HepG2 (cell line): ENCODE data around the gene ENG. TPM values are rescaled to one million over a fixed set of nuclear protein-coding genes. Genes with fewer than 3 reads are reported as not detected.

Experiments
- AKAP8 ChIP-seq: sonication (generic); formaldehyde crosslinking; IDR thresholded peaks from 2 replicates; pipeline ENCODE4 v1.5.1; 2020; ENCODE audit warnings: mild to moderate bottlenecking, missing genetic modification reagents
- BHLHE40 ChIP-seq: IDR thresholded peaks from 2 replicates; pipeline ENCODE4 v1.6.1; 2011; ENCODE audit warnings: low read length, improper control_type of control experiment
- ELF3 ChIP-seq: IDR thresholded peaks from 2 replicates; pipeline ENCODE4 v1.6.1; 2016; ENCODE audit warnings: missing genetic modification reagents, missing compliant biosample characterization
- HOXA7 ChIP-seq: sonication (generic); formaldehyde crosslinking; IDR thresholded peaks from 2 replicates; pipeline ENCODE4 v1.8.1; 2022; ENCODE audit warnings: mild to moderate bottlenecking, missing genetic modification reagents, moderate library complexity
- PBX2 ChIP-seq: IDR thresholded peaks from 2 replicates; pipeline ENCODE4 v1.6.1; 2016; ENCODE audit warnings: control low read depth
- PPARG ChIP-seq: conservative IDR thresholded peaks from 2 replicates; pipeline ENCODE4 v1.6.1; 2016; ENCODE audit warnings: missing biosample characterization, missing genetic modification reagents
- PRDM10 ChIP-seq: sonication (generic); formaldehyde crosslinking; IDR thresholded peaks from 2 replicates; pipeline ENCODE4 v1.4.0; 2020; ENCODE audit warnings: low read depth, missing genetic modification reagents
- STAG1 ChIP-seq: sonication (generic); formaldehyde crosslinking; IDR thresholded peaks from 2 replicates; pipeline ENCODE4 v1.4.0; 2020; ENCODE audit warnings: missing genetic modification reagents
- TOE1 ChIP-seq: sonication (generic); formaldehyde crosslinking; IDR thresholded peaks from 2 replicates; pipeline ENCODE4 v1.4.0; 2020; ENCODE audit warnings: mild to moderate bottlenecking, missing genetic modification reagents
- ZBTB46 ChIP-seq: sonication (generic); formaldehyde crosslinking; IDR thresholded peaks from 2 replicates; pipeline ENCODE4 v1.4.0; 2020; ENCODE audit warnings: mild to moderate bottlenecking, missing genetic modification reagents, borderline replicate concordance
- ZFP36L1 ChIP-seq: sonication (generic); formaldehyde crosslinking; IDR thresholded peaks from 2 replicates; pipeline ENCODE4 v1.8.0; 2022; ENCODE audit warnings: mild to moderate bottlenecking, missing genetic modification reagents, moderate library complexity
- ZNF530 ChIP-seq: sonication (generic); formaldehyde crosslinking; IDR thresholded peaks from 2 replicates; pipeline ENCODE4 v1.5.0; 2020; ENCODE audit warnings: low read depth, mild to moderate bottlenecking, missing genetic modification reagents
- ZNF569 ChIP-seq: sonication (generic); formaldehyde crosslinking; IDR thresholded peaks from 2 replicates; pipeline ENCODE4 v1.5.0; 2020; ENCODE audit warnings: mild to moderate bottlenecking, missing genetic modification reagents, moderate library complexity, borderline replicate concordance
- ZNF7 ChIP-seq: IDR thresholded peaks from 2 replicates; pipeline ENCODE4 v1.6.1; 2016; ENCODE audit warnings: missing biosample characterization, missing genetic modification reagents
- ZNF709 ChIP-seq: sonication (generic); formaldehyde crosslinking; IDR thresholded peaks from 2 replicates; pipeline ENCODE4 v1.5.0; 2020; ENCODE audit warnings: mild to moderate bottlenecking, missing genetic modification reagents
- polyA plus RNA-seq, 8 experiments: library from polyadenylated mRNA; depleted of rRNA in 3 of 8; stranded (reverse) in 7 of 8; unstranded in 1 of 8; fragments of >200 nt; fragmentation: Illumina TruSeq in 4 of 8; extraction: Trizol in 4 of 8; gene quantifications; 2 replicates each; pipeline versions ENCODE4 v1.2.1 to v1.2.3, GENCODE V29; 2011 to 2016; ENCODE audit warnings: low read depth in 4 of 8, missing spikeins in 1 of 8, mixed read lengths in 1 of 8; ENCODE audit not compliant: insufficient read depth in 1 of 8
- total RNA-seq, 5 experiments: library from RNA; depleted of rRNA; stranded (reverse); fragments of >200 nt; fragmentation: Illumina TruSeq; extraction: Trizol; gene quantifications; 2 replicates each; pipeline ENCODE4 v1.2.3, GENCODE V29; 2016; ENCODE audit warnings: low read depth in 1 of 5
- TF ChIP-seq, protein P1 (sequence below): sonication (generic); formaldehyde crosslinking; IDR thresholded peaks from 2 replicates; pipeline ENCODE4 v1.5.0; 2020; ENCODE audit warnings: mild to moderate bottlenecking, missing genetic modification reagents
- TF ChIP-seq, protein P2 (sequence below): sonication (generic); formaldehyde crosslinking; IDR thresholded peaks from 2 replicates; pipeline ENCODE4 v1.4.0; 2020; ENCODE audit warnings: missing genetic modification reagents
- TF ChIP-seq, protein P3 (sequence below): IDR thresholded peaks from 2 replicates; pipeline ENCODE4 v1.6.1; 2018; ENCODE audit warnings: missing genetic modification reagents

ENG gene
- total and polyA plus RNA-seq, 2 of the 13 experiments (the other 11 are each of a cell fraction or from before 2014, with no cell fraction given) = 0.02 to 1.1 TPM

DNA sequence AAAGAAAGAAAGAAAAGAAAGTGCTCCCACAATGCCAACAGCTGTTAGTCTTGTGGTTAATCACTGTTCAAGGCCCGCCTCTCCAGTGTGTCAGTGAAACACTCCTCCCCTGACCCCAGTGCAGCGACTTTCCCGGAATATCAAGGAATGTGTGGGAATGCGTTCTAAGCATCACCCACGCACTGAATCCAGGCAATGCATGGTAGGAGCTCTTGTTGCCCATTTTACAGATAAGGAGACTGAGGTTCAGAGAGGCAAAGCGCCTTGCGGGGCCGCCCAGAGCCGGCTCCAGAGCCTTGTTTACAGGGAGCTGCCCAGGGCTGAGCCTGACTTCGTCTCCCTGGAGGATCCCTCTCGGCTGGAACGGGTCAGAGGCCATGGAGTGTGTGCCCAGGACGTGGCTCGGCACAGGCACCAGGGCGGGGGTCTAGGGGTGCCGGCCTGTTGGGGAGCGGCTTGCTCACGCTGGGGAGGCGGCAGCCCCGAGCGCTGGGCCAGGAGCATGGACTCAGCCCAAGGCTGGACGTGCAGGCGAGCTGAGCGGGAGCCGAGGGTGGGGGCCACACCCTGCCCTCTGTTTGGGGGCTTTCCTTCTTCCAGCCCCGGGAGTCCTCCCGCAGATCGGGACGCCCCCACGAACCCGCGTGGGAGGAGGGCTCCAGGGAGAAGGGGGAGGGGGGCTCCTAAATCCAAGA is 44.1 kb upstream of the ENG start (continued):
- TF ChIP-seq, protein P1, sequence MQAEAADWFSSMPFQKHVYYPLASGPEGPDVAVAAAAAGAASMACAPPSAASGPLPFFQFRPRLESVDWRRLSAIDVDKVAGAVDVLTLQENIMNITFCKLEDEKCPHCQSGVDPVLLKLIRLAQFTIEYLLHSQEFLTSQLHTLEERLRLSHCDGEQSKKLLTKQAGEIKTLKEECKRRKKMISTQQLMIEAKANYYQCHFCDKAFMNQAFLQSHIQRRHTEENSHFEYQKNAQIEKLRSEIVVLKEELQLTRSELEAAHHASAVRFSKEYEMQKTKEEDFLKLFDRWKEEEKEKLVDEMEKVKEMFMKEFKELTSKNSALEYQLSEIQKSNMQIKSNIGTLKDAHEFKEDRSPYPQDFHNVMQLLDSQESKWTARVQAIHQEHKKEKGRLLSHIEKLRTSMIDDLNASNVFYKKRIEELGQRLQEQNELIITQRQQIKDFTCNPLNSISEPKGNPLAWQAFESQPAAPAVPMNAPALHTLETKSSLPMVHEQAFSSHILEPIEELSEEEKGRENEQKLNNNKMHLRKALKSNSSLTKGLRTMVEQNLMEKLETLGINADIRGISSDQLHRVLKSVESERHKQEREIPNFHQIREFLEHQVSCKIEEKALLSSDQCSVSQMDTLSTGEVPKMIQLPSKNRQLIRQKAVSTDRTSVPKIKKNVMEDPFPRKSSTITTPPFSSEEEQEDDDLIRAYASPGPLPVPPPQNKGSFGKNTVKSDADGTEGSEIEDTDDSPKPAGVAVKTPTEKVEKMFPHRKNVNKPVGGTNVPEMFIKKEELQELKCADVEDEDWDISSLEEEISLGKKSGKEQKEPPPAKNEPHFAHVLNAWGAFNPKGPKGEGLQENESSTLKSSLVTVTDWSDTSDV (CRISPR knock-in tag) = no peak
- no peak for TF ChIP-seq ZFP36L1 (CRISPR knock-in tag)
- no peak for TF ChIP-seq ZNF709 (CRISPR knock-in tag)
- TF ChIP-seq PBX2 (CRISPR knock-in tag) = no peak
- 0 out of 2 replicates have a peak, but pooled peaks have one; percentile 21 for TF ChIP-seq PPARG
- TF ChIP-seq, protein P2, sequence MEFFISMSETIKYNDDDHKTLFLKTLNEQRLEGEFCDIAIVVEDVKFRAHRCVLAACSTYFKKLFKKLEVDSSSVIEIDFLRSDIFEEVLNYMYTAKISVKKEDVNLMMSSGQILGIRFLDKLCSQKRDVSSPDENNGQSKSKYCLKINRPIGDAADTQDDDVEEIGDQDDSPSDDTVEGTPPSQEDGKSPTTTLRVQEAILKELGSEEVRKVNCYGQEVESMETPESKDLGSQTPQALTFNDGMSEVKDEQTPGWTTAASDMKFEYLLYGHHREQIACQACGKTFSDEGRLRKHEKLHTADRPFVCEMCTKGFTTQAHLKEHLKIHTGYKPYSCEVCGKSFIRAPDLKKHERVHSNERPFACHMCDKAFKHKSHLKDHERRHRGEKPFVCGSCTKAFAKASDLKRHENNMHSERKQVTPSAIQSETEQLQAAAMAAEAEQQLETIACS = no peak
- no peak for TF ChIP-seq ZNF569
- no peak for TF ChIP-seq HOXA7
- 0 out of 2 replicates have a peak, but pooled peaks have one; percentile 28 for TF ChIP-seq AKAP8 (CRISPR knock-in tag)
- no peak for TF ChIP-seq PRDM10 (CRISPR knock-in tag)
- TF ChIP-seq, protein P3, sequence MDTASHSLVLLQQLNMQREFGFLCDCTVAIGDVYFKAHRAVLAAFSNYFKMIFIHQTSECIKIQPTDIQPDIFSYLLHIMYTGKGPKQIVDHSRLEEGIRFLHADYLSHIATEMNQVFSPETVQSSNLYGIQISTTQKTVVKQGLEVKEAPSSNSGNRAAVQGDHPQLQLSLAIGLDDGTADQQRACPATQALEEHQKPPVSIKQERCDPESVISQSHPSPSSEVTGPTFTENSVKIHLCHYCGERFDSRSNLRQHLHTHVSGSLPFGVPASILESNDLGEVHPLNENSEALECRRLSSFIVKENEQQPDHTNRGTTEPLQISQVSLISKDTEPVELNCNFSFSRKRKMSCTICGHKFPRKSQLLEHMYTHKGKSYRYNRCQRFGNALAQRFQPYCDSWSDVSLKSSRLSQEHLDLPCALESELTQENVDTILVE (CRISPR knock-in tag) = no peak; the same call in 1 of the 2 replicates
- TF ChIP-seq BHLHE40 = no peak
- TF ChIP-seq STAG1 (CRISPR knock-in tag) = no peak
- TF ChIP-seq ZBTB46 (CRISPR knock-in tag) = no peak
- TF ChIP-seq ELF3 (CRISPR knock-in tag) = peak; percentile 31; the same call in 1 of the 2 replicates
- no peak for TF ChIP-seq TOE1
- TF ChIP-seq ZNF530 (CRISPR knock-in tag) = no peak
- TF ChIP-seq ZNF7 (CRISPR knock-in tag) = no peak
